Gastroesophageal sphincter (tissue), 3 donors: ENCODE data around the gene PEPD.

ENCODE experiments used
- CTCF ChIP-seq, 4 experiments: fragments of 200-600 bp in 2 of 4; fragments of 450-650 bp in 2 of 4; sonication (generic) in 1 of 4; IDR thresholded peaks; one replicate each; pipeline ENCODE4 v1.5.1; 2017 to 2019; ENCODE audit warnings: antibody characterized with exemption in 4 of 4, mild to moderate bottlenecking in 2 of 4, moderate library complexity in 2 of 4
- EP300 ChIP-seq: sonication (generic); formaldehyde crosslinking; IDR thresholded peaks from one replicate; pipeline ENCODE4 v1.6.1; 2017; ENCODE audit warnings: antibody characterized with exemption, mild to moderate bottlenecking

- TF ChIP-seq EP300 (no peak), CTCF (IDR thresholded peaks at IDR 0.05) (no peak)
Measured at GRCh38 chr19:33463199-33463598, 58.4 kb downstream of the PEPD start.
